GM15510 (cell line): ENCODE data around the gene ZNF467.

Experiments used
- POLR2A ChIP-seq: IDR thresholded peaks from 3 replicates; pipeline ENCODE4 v1.6.1; 2011; ENCODE audit warnings: borderline replicate concordance; ENCODE audit not compliant: insufficient read length; ENCODE audit errors: extremely low read depth

ZNF467 gene

GRCh38 chr7:149815121-149815520 lies 41.7 kb upstream of the ZNF467 start:
- TF ChIP-seq POLR2A = no peak

- TF ChIP-seq POLR2A = no peak
Observed at GRCh38 chr7:149814494-149814893, 41.1 kb upstream of the ZNF467 start.

- TF ChIP-seq POLR2A = no peak
Observed at GRCh38 chr7:149813254-149814035, 40.1 kb upstream of the ZNF467 start.

GRCh38 chr7:149811831-149812490 lies 38.6 kb upstream of the ZNF467 start:
- TF ChIP-seq POLR2A = no peak

GRCh38 chr7:149811221-149811620 lies 37.8 kb upstream of the ZNF467 start:
- no peak for TF ChIP-seq POLR2A

GRCh38 chr7:149809215-149809614 lies 35.8 kb upstream of the ZNF467 start:
- no peak for TF ChIP-seq POLR2A

GRCh38 chr7:149808311-149808710 lies 34.9 kb upstream of the ZNF467 start:
- TF ChIP-seq POLR2A = no peak

- TF ChIP-seq POLR2A = no peak
Observed at GRCh38 chr7:149806726-149807125, 33.3 kb upstream of the ZNF467 start.

GRCh38 chr7:149804106-149804505 lies 30.7 kb upstream of the ZNF467 start:
- TF ChIP-seq POLR2A = no peak

GRCh38 chr7:149803551-149804074 lies 30.2 kb upstream of the ZNF467 start:
- no peak for TF ChIP-seq POLR2A

GRCh38 chr7:149802966-149803365 lies 29.6 kb upstream of the ZNF467 start:
- TF ChIP-seq POLR2A = no peak

GRCh38 chr7:149801816-149802215 lies 28.4 kb upstream of the ZNF467 start:
- TF ChIP-seq POLR2A = no peak

GRCh38 chr7:149801002-149801566 lies 27.7 kb upstream of the ZNF467 start:
- TF ChIP-seq POLR2A = no peak

GRCh38 chr7:149800169-149800555 lies 26.8 kb upstream of the ZNF467 start:
- TF ChIP-seq POLR2A = no peak

- no peak for TF ChIP-seq POLR2A
Observed at GRCh38 chr7:149799397-149800168, 26.2 kb upstream of the ZNF467 start.
